OCI-LY7 (cell line): ENCODE measurements around the gene IDUA. TPM values are rescaled to one million over a fixed set of nuclear protein-coding genes. Genes with fewer than 3 reads are reported as not detected.

Experiments
- BruUV-seq: library from RNA; stranded (reverse); fragments of 400-500 nt; replicated peaks from 2 replicates; lab custom pipeline; 2021; lab: Mats Ljungman, UMichigan
- CTCF ChIA-PET: fragments of 300-600 bp; sonication (Branson Sonifier 250); formaldehyde crosslinking; loops from one replicate; lab custom pipeline; 2022; ENCODE audit warnings: antibody characterized with exemption; ENCODE audit not compliant: unreplicated experiment; lab: Charles Lee
- POLR2A ChIA-PET: fragments of 300-600 bp; sonication (Branson Sonifier 250); formaldehyde crosslinking; loops from one replicate; lab custom pipeline; 2022; ENCODE audit warnings: antibody characterized with exemption; lab: Charles Lee
- DNase-seq: peaks from one replicate; pipeline ENCODE4 v3.0.0-alpha.2; 2015; ENCODE audit warnings: low spot score
- H2AFZ ChIP-seq: fragments of 200-600 bp; sonication (generic), shearing (Covaris generic); 2 replicates; pipeline ENCODE4 v1.6.1; 2014; ENCODE audit warnings: mild to moderate bottlenecking, antibody characterized with exemption, low read length, moderate library complexity
- H3K27ac ChIP-seq: fragments of 200-600 bp; sonication (generic); 2 replicates; pipeline ENCODE4 v1.5.1; 2014; ENCODE audit warnings: mixed run types, low read depth, mild to moderate bottlenecking, moderate library complexity, low read length, inconsistent platforms; ENCODE audit not compliant: poor library complexity, severe bottlenecking
- H3K36me3 ChIP-seq: fragments of 200-600 bp; sonication (generic); 2 replicates; pipeline ENCODE4 v1.6.1; 2014; ENCODE audit warnings: mild to moderate bottlenecking, antibody characterized with exemption, low read length, moderate library complexity, mixed read lengths; ENCODE audit not compliant: insufficient read depth
- H3K4me1 ChIP-seq: fragments of 200-600 bp; sonication (generic); 2 replicates; pipeline ENCODE4 v1.5.1; 2014; ENCODE audit warnings: mild to moderate bottlenecking, low read length; ENCODE audit not compliant: insufficient read depth, poor library complexity, severe bottlenecking
- H3K4me2 ChIP-seq: fragments of 200-600 bp; sonication (generic); 2 replicates; pipeline ENCODE4 v1.6.1; 2014; ENCODE audit warnings: mild to moderate bottlenecking, low read length
- H3K4me3 ChIP-seq: fragments of 200-600 bp; sonication (generic); 2 replicates; pipeline ENCODE4 v1.5.1; 2014; ENCODE audit warnings: mild to moderate bottlenecking, low read depth, low read length; ENCODE audit not compliant: poor library complexity, severe bottlenecking
- H3K79me2 ChIP-seq: fragments of 200-600 bp; sonication (generic); 2 replicates; pipeline ENCODE4 v1.6.1; 2016; ENCODE audit warnings: low read depth, mild to moderate bottlenecking, low read length, moderate library complexity, mixed read lengths; ENCODE audit not compliant: insufficient read depth
- H3K9me2 ChIP-seq: fragments of 200-600 bp; sonication (generic); 2 replicates; pipeline ENCODE4 v1.6.1; 2016; ENCODE audit warnings: mild to moderate bottlenecking, low read length, mixed read lengths; ENCODE audit not compliant: insufficient read depth
- H3K9me3 ChIP-seq: fragments of 200-600 bp; sonication (generic); 2 replicates; pipeline ENCODE4 v1.6.1; 2014; ENCODE audit warnings: mild to moderate bottlenecking, mixed run types, low read length, mixed read lengths
- H4K20me1 ChIP-seq: fragments of 200-600 bp; sonication (generic); 2 replicates; pipeline ENCODE4 v1.6.1; 2014; ENCODE audit warnings: mild to moderate bottlenecking, antibody characterized with exemption, low read length, moderate library complexity, mixed read lengths; ENCODE audit not compliant: insufficient read depth
- CTCF ChIP-seq: fragments of 200-600 bp; sonication (generic); conservative IDR thresholded peaks from 2 replicates; pipeline ENCODE4 v1.5.1; 2014; ENCODE audit warnings: mild to moderate bottlenecking, antibody characterized with exemption, low read length, moderate library complexity, mixed read lengths
- EZH2phosphoT487 ChIP-seq: fragments of 200-600 bp; sonication (generic); IDR thresholded peaks from 2 replicates; pipeline ENCODE4 v1.6.1; 2018; ENCODE audit warnings: low read depth, borderline replicate concordance, mild to moderate bottlenecking, mixed run types, antibody characterized with exemption, low read length, moderate library complexity, mixed read lengths
- intact Hi-C: fragments of 100-400 bp; cut with micrococcal nuclease; formaldehyde crosslinking; loops from one replicate; pipeline ENCODE4 v1.10.0; 2022; ENCODE audit not compliant: unreplicated experiment
- total RNA-seq, 2 experiments: library from RNA; depleted of rRNA in 1 of 2; stranded (reverse); fragments of >200 nt in 1 of 2; shearing (Covaris generic) in 1 of 2; gene quantifications; 2 replicates each; pipeline ENCODE4 v1.2.3, GENCODE V29; 2014 to 2022

Gene IDUA
- total RNA-seq, 2 experiments from 2014 or later, result 12.3 to 15.7 TPM

- no peaks in the 10 kb centered on the region for H3K9me2 ChIP-seq
- intact Hi-C loops, result no loop called here
- H4K20me1 ChIP-seq, result no peaks in the 10 kb centered on the region
- H3K4me3 ChIP-seq, result no peak overlapping the region
- no peak overlapping the region for H3K4me2 ChIP-seq
- ChIA-PET POLR2A (no interaction called here), CTCF (no interaction called here)
- TF ChIP-seq CTCF, result no peak
- no peak for TF ChIP-seq EZH2phosphoT487
- H3K27ac ChIP-seq, result no peak overlapping the region
- H3K9me3 ChIP-seq, result no peaks in the 10 kb centered on the region
- H2AFZ ChIP-seq, result no peak overlapping the region
- no peaks in the 10 kb centered on the region for H3K79me2 ChIP-seq
- no peak for DNase-seq
- H3K36me3 ChIP-seq, result no peaks in the 10 kb centered on the region
- no peaks in the 10 kb centered on the region for H3K4me1 ChIP-seq
- BruUV-seq, result no TSS peak
These were observed 62.7 kb downstream of the IDUA start for GRCh38 chr4:1049591-1049905.

DNA sequence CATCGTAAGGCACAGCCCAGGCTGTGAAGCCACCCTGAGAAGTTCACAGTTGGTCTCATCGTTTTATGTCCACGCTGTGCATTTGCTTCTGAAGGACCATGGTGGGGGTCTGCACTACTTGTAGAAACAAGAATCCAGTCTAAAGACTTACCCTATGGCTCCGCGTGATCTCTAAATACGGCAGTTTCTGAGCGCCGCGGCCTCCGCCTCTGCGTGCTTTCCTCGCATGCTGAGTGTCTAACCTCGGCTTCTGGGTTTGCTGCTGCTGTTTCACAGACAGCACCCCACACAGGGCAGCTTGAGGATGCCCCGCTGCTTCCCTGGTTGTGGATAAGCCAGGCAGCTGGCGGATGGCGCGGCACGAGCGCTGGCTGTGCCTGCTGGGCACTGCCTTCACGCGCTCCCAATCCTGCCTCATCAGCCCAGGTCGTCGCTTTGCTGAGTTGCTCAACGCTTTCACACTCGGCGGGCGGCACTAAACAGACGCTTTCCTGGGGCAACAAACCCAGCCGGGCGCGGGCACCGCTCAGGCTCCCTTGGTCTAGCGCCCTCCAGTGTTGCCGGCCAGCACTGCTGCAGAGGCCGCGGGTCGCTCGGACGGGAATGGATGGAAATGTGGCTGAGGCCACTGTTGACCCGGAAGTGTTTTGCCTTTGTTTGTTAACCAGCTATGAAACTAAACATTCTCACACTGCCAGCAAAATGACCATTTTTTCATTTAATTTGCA, 63.8 kb downstream of the IDUA start:
- Histone ChIP-seq H3K79me2 (no peaks in the 10 kb centered on the region), H4K20me1 (no peaks in the 10 kb centered on the region), H3K4me2 (no peak overlapping the region), H3K4me3 (no peak overlapping the region), H3K9me3 (no peaks in the 10 kb centered on the region), H2AFZ (no peak overlapping the region), H3K9me2 (no peaks in the 10 kb centered on the region), H3K27ac (no peak overlapping the region), H3K36me3 (no peaks in the 10 kb centered on the region), H3K4me1 (peaks cover 5% of the 10 kb centered on the region)
- ChIA-PET POLR2A (no interaction called here), CTCF (no interaction called here)
- TF ChIP-seq EZH2phosphoT487, result no peak
- 0 out of 2 replicates have a peak, but pooled peaks have one; percentile 29 for TF ChIP-seq CTCF
- no peak for DNase-seq
- BruUV-seq, result no TSS peak
- intact Hi-C loops, result no loop called here

DNA sequence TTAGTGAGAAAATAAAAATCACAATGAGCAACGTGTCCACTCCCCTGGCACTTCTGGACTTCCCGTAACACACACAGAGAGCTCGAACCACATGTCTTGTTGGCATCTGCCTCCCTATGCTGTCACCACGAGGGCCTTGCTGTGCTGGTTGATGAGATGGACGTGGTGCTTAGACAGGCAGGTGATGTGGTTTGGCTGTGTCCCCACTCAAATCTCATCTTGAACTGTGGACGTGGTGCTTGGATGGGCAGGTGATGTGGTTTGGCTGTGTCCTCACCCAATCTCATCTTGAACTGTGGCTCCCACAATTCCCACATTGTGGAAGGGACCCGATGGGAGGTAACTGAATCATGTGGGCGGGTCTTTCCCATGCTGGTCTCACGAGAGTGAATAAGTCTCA, 64.6 kb downstream of the IDUA start:
- intact Hi-C loops, result no loop called here
- H3K4me3 ChIP-seq, result no peak overlapping the region
- H3K4me2 ChIP-seq, result no peak overlapping the region
- no TSS peak for BruUV-seq
- H3K4me1 ChIP-seq, result peaks cover 13% of the 10 kb centered on the region
- no peaks in the 10 kb centered on the region for H4K20me1 ChIP-seq
- TF ChIP-seq EZH2phosphoT487 (no peak), CTCF (no peak)
- H3K9me3 ChIP-seq, result no peaks in the 10 kb centered on the region
- no peak for DNase-seq
- no peaks in the 10 kb centered on the region for H3K36me3 ChIP-seq
- CTCF ChIA-PET, result no interaction called here
- no peaks in the 10 kb centered on the region for H3K79me2 ChIP-seq
- POLR2A ChIA-PET, result no interaction called here
- H3K9me2 ChIP-seq, result no peaks in the 10 kb centered on the region
- H3K27ac ChIP-seq, result no peak overlapping the region
- no peak overlapping the region for H2AFZ ChIP-seq
